Glutamatergic neuron (in vitro differentiated cells): Measurements from ENCODE around the gene MYDGF. TPM values are rescaled to one million over a fixed set of nuclear protein-coding genes. Genes with fewer than 3 reads are reported as not detected.

Experiments
- DNase-seq: peaks from one replicate; pipeline ENCODE4 v3.0.0; 2022
- H3K27ac Mint-ChIP-seq: one replicate; pipeline ENCODE4 v1.8.0; 2020; ENCODE audit warnings: mild to moderate bottlenecking, mixed read lengths, inconsistent platforms; ENCODE audit not compliant: unreplicated experiment
- H3K27me3 Mint-ChIP-seq: one replicate; pipeline ENCODE4 v1.8.0; 2020; ENCODE audit warnings: mild to moderate bottlenecking, moderate library complexity, mixed read lengths, inconsistent platforms; ENCODE audit not compliant: unreplicated experiment
- H3K36me3 Mint-ChIP-seq: one replicate; pipeline ENCODE4 v1.8.0; 2020; ENCODE audit warnings: mild to moderate bottlenecking, mixed read lengths, inconsistent platforms; ENCODE audit not compliant: unreplicated experiment
- H3K4me1 Mint-ChIP-seq: one replicate; pipeline ENCODE4 v1.8.0; 2020; ENCODE audit warnings: mild to moderate bottlenecking, low read depth, mixed read lengths, inconsistent platforms; ENCODE audit not compliant: unreplicated experiment
- H3K4me3 Mint-ChIP-seq: one replicate; pipeline ENCODE4 v1.8.0; 2020; ENCODE audit warnings: mild to moderate bottlenecking, mixed read lengths, inconsistent platforms; ENCODE audit not compliant: unreplicated experiment
- H3K9me3 Mint-ChIP-seq: one replicate; pipeline ENCODE4 v1.8.0; 2020; ENCODE audit warnings: mild to moderate bottlenecking, moderate library complexity, mixed read lengths, inconsistent platforms; ENCODE audit not compliant: unreplicated experiment
- total RNA-seq: library from RNA; stranded (reverse); fragmentation: NEBNext Ultra II Directional; extraction: Animal tissue kit (Norgen Biotek cat#: 25700); gene quantifications from one replicate; pipeline ENCODE4 v1.2.1, GENCODE V29; 2021; ENCODE audit not compliant: unreplicated experiment
- TF ChIP-seq, protein P1 (sequence below): fragments of 200-600 bp; sonication (generic); IDR thresholded peaks from one replicate; pipeline ENCODE4 v1.5.0; 2021; ENCODE audit not compliant: partially characterized antibody, unreplicated experiment

MYDGF gene
- total RNA-seq, 1 donor from 2014 or later = 32.6 TPM

- Mint-ChIP-seq H3K27me3 (peaks cover 7% of the 10 kb centered on the region), H3K4me1 (peaks cover 22% of the 10 kb centered on the region), H3K4me3 (no peak overlapping the region), H3K36me3 (peaks cover 9% of the 10 kb centered on the region), H3K9me3 (peaks cover 9% of the 10 kb centered on the region), H3K27ac (peak overlapping the region; percentile 75)
- DNase-seq = no peak
- TF ChIP-seq, protein P1, sequence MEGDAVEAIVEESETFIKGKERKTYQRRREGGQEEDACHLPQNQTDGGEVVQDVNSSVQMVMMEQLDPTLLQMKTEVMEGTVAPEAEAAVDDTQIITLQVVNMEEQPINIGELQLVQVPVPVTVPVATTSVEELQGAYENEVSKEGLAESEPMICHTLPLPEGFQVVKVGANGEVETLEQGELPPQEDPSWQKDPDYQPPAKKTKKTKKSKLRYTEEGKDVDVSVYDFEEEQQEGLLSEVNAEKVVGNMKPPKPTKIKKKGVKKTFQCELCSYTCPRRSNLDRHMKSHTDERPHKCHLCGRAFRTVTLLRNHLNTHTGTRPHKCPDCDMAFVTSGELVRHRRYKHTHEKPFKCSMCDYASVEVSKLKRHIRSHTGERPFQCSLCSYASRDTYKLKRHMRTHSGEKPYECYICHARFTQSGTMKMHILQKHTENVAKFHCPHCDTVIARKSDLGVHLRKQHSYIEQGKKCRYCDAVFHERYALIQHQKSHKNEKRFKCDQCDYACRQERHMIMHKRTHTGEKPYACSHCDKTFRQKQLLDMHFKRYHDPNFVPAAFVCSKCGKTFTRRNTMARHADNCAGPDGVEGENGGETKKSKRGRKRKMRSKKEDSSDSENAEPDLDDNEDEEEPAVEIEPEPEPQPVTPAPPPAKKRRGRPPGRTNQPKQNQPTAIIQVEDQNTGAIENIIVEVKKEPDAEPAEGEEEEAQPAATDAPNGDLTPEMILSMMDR = no peak
Observed at GRCh38 chr19:4694211-4694987, 24.3 kb upstream of the MYDGF start.

GRCh38 chr19:4693471-4694121, 23.5 kb upstream of the MYDGF start:
- Mint-ChIP-seq H3K4me1 (peaks cover 22% of the 10 kb centered on the region), H3K9me3 (peaks cover 9% of the 10 kb centered on the region), H3K27me3 (peaks cover 7% of the 10 kb centered on the region), H3K27ac (peak overlapping the region; percentile 75), H3K36me3 (peaks cover 9% of the 10 kb centered on the region), H3K4me3 (peak overlapping the region; percentile 75)
- TF ChIP-seq, protein P1 = no peak
- no peak for DNase-seq

DNA sequence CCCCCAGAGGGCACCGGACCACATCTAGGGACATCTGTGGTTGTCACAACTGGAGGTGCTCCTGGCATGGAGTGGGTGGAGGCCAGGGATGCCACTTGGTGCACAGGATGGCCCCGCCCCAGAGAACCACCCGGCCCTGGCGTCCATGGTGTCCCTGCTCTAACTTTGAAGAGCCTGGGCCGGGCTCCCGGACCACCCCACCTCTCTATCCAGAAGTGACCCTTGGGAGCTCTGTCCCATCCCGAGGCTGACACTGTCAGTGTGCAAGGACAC, 22.9 kb upstream of the MYDGF start:
- Mint-ChIP-seq H3K36me3 (peaks cover 9% of the 10 kb centered on the region), H3K4me1 (peaks cover 22% of the 10 kb centered on the region), H3K9me3 (peaks cover 9% of the 10 kb centered on the region), H3K27me3 (peaks cover 9% of the 10 kb centered on the region), H3K4me3 (peak overlapping the region; percentile 75), H3K27ac (peak overlapping the region; percentile 72)
- TF ChIP-seq, protein P1 = no peak
- no peak for DNase-seq

DNA sequence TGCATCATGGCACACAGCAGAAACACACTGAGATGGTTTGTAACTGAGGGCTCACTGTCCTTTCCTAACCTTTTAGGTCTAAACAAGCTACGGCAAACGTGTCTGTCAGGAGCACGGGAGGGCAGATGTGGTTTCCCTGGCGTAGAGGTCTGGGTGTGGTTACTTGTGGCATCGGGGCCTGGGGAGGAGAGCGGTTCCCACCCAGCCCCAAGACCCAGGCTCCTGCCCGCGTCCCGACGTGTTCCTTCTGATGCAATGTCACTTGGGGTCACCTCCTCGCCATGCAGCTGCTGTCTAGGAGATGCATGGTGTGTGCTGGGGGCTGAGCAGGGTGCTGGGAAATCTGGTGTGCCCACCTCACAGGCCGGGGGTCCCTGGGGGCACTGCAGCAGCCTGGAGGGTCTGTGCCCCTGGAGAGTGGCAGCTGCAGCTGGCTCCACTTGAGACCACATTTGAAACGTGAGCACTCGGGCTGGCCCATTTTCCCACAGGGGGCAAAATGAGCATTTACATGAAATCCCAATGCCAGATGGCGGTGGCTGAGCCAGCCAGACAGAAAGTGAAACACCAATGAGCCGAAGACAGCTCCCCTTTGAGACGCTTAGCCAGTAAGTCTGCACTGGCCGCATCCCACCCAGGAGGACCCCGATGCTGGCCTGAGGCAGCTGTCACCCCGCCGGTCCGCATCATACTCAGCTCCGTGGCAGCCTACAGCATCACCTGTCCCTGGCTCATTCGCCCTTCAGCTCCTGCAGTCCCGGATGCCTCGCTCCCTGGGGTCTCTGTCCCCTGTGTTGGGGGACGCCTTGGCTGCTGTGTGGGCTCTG, 22.3 kb upstream of the MYDGF start:
- TF ChIP-seq, protein P1 = no peak
- Mint-ChIP-seq H3K9me3 (peaks cover 9% of the 10 kb centered on the region), H3K36me3 (peaks cover 9% of the 10 kb centered on the region), H3K4me3 (peak overlapping the region; percentile 65), H3K27me3 (peaks cover 9% of the 10 kb centered on the region), H3K27ac (peak overlapping the region; percentile 82), H3K4me1 (peaks cover 22% of the 10 kb centered on the region)
- peak; percentile 76 for DNase-seq
